OCI-LY1 (cell line): ENCODE results near the gene PARD3.

ENCODE experiments used
- CTCF ChIP-seq: fragments of 200-600 bp; sonication (generic), shearing (Covaris generic); IDR thresholded peaks from 2 replicates; pipeline ENCODE4 v1.5.1; 2017; ENCODE audit warnings: mild to moderate bottlenecking, antibody characterized with exemption, low read length, moderate library complexity, mixed read lengths
- EZH2 ChIP-seq: fragments of 200-600 bp; sonication (generic), shearing (Covaris generic); IDR thresholded peaks from 2 replicates; pipeline ENCODE4 v1.8.0; 2017; ENCODE audit warnings: borderline replicate concordance, mixed run types, mild to moderate bottlenecking, antibody characterized with exemption, low read length, moderate library complexity, mixed read lengths

- TF ChIP-seq CTCF (no peak), EZH2 (no peak)
Measured at GRCh38 chr10:34231441-34232180, 583.5 kb downstream of the PARD3 start.
